OCI-LY1 (cell line): ENCODE results near the gene KLHDC10.

Experiments
- CTCF ChIP-seq: fragments of 200-600 bp; sonication (generic), shearing (Covaris generic); IDR thresholded peaks from 2 replicates; pipeline ENCODE4 v1.5.1; 2017; ENCODE audit warnings: mild to moderate bottlenecking, antibody characterized with exemption, low read length, moderate library complexity, mixed read lengths
- EZH2 ChIP-seq: fragments of 200-600 bp; sonication (generic), shearing (Covaris generic); IDR thresholded peaks from 2 replicates; pipeline ENCODE4 v1.8.0; 2017; ENCODE audit warnings: borderline replicate concordance, mixed run types, mild to moderate bottlenecking, antibody characterized with exemption, low read length, moderate library complexity, mixed read lengths

GRCh38 chr7:130114374-130114773 is 44.0 kb downstream of the KLHDC10 start:
- no peak for TF ChIP-seq CTCF
- no peak for TF ChIP-seq EZH2
